Measurements from ENCODE around the gene XXYLT1. TPM values are rescaled to one million over a fixed set of nuclear protein-coding genes. Genes with fewer than 3 reads are reported as not detected.

XXYLT1 gene
- polyA plus RNA-seq, 2 of the 4 experiments (the other 2 are of a cell fraction), result 11.9 to 12.0 TPM

DNA sequence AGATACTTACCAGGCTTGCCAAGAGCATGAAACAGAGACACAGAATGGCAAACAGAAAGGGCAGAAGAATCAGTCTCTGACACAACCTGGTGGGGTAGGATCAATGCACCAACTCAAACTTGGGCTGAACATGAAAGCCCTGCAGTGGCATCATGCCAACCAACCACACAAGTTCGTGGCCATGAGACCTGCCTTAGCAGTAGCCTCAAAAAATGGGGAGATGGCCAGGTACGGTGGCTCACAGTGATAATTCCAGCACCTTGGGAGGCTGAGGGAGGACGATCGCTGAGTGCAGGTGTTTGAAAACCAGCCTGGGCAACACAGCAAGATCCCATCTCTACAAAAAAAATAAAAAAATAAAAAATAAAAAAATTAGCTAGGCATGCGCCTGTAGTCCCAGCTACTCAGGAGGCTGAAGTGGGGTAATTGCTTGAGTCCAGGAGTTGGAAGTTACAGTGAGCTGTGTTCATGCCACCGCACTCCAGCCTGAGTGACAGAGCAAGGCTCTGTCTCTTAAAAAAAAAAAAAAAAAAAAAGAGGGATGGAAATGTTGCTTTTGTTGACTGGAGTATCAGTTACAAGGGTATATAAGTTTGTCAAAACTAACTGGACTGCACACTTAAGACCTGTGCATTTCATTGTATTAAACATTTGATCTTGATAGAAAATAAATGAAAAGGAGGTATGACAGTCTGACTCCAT, 93.4 kb downstream of the XXYLT1 start:
- WGBS (ENCODE audit: missing lambda C conversion rate), result 87% methylated on average over 6 of the region's 6 CpGs
- ChIA-PET POLR2A (no interaction called here), CTCF (no interaction called here)
- no peaks in the 10 kb centered on the region for H3K9me3 ChIP-seq
- H3K4me1 ChIP-seq, result no peaks in the 10 kb centered on the region
- FAIRE-seq, result no peak
- no peak overlapping the region for H3K4me3 ChIP-seq
- no peak for ATAC-seq
- H3K4me2 ChIP-seq, result no peak overlapping the region
- H3K27ac ChIP-seq, result no peak overlapping the region
- no peak for DNase-seq (ENCODE audit: low read depth in 1 of 2, low spot score in 1 of 2)
- TF ChIP-seq HOXB13 (CRISPR knock-in tag; IDR thresholded peaks at IDR 0.05; ENCODE audit: low read depth) (no peak), MAX (IDR thresholded peaks at IDR 0.05) (no peak), NR3C1 (IDR thresholded peaks at IDR 0.05) (no peak), EHF (CRISPR knock-in tag; IDR thresholded peaks at IDR 0.05) (no peak), SREBF2 (IDR thresholded peaks at IDR 0.05) (no peak), EP300 (IDR thresholded peaks at IDR 0.05) (no peak), HDAC2 (IDR thresholded peaks at IDR 0.05) (no peak), HMGXB4 (CRISPR knock-in tag; IDR thresholded peaks at IDR 0.05; ENCODE audit: borderline replicate concordance) (no peak), EHMT2 (IDR thresholded peaks at IDR 0.05; ENCODE audit: low read depth) (no peak), KDM1A (IDR thresholded peaks at IDR 0.05; ENCODE audit: low read depth) (no peak), GATA3 (IDR thresholded peaks at IDR 0.05; ENCODE audit: borderline replicate concordance) (no peak)

DNA sequence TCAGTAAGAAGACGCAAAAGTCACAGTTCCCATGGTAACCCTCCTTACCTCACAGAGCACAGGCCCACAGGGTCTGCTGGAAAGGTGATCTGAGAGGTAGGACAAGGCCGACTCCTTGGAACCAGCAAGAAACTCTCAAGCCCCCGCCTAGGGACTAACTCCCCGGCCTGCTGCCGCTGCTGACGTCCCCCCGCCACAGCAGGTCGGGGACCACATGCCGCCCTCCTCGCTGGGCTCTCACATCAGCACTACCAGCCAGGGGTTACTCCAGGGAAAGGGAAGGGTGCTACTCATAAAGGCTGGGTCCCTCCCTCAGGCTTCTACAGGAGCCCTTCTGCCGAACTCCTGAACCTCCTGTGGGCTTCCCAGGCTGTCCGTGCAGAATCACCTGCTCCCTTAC, 94.2 kb downstream of the XXYLT1 start:
- CTCF ChIA-PET, result no interaction called here
- DNase-seq (ENCODE audit: low read depth in 1 of 2, low spot score in 1 of 2) (no peak), FAIRE-seq (no peak), ATAC-seq (no peak)
- no peaks in the 10 kb centered on the region for H3K4me1 ChIP-seq
- WGBS (ENCODE audit: missing lambda C conversion rate), result 93% methylated on average over 5 of the region's 12 CpGs
- POLR2A ChIA-PET, result no interaction called here
- no peak overlapping the region for H3K27ac ChIP-seq
- TF ChIP-seq HEYL (CRISPR knock-in tag; IDR thresholded peaks at IDR 0.05) (no peak), CBX2 (IDR thresholded peaks at IDR 0.05; ENCODE audit: borderline replicate concordance, low read depth) (no peak), FOXS1 (CRISPR knock-in tag; IDR thresholded peaks at IDR 0.05) (no peak), ZFP36 (IDR thresholded peaks at IDR 0.05; ENCODE audit: borderline replicate concordance, partially characterized antibody) (no peak), BCL3 (IDR thresholded peaks at IDR 0.05) (no peak), BHLHE40 (IDR thresholded peaks at IDR 0.05; ENCODE audit: low read depth, low read length) (no peak), MYC (IDR thresholded peaks at IDR 0.05; ENCODE audit: borderline replicate concordance, low read length) (no peak), TFCP2L1 (CRISPR knock-in tag; IDR thresholded peaks at IDR 0.05) (no peak), EHMT2 (IDR thresholded peaks at IDR 0.05; ENCODE audit: low read depth) (no peak), KDM5A (IDR thresholded peaks at IDR 0.05) (no peak)
- TF ChIP-seq, protein P1, sequence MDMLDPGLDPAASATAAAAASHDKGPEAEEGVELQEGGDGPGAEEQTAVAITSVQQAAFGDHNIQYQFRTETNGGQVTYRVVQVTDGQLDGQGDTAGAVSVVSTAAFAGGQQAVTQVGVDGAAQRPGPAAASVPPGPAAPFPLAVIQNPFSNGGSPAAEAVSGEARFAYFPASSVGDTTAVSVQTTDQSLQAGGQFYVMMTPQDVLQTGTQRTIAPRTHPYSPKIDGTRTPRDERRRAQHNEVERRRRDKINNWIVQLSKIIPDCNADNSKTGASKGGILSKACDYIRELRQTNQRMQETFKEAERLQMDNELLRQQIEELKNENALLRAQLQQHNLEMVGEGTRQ (IDR thresholded peaks at IDR 0.05), result no peak
- no peaks in the 10 kb centered on the region for H3K9me3 ChIP-seq
- H3K4me2 ChIP-seq, result no peak overlapping the region
- H3K4me3 ChIP-seq, result no peak overlapping the region

Data from A549 (cell line).